ENCODE results near the gene KCTD12. TPM values are rescaled to one million over a fixed set of nuclear protein-coding genes. Genes with fewer than 3 reads are reported as not detected.

KCTD12 gene
- total and polyA plus RNA-seq, 2 donors (not counting 1 experiment from before 2014, with no cell fraction given) = 9.9 to 35.3 TPM

- DNase-seq (ENCODE audit: low read depth in 2 of 2) = no peak
- H3K4me2 ChIP-seq (ENCODE audit: extremely low read depth, insufficient read depth, low read length) = no peak overlapping the region
- no peaks in the 10 kb centered on the region for H3K36me3 ChIP-seq (ENCODE audit: control insufficient read depth, insufficient read depth, low read length)
- no peak overlapping the region for H2AFZ ChIP-seq (ENCODE audit: low read length)
- no peaks in the 10 kb centered on the region for H3K27me3 ChIP-seq (ENCODE audit: control insufficient read depth, insufficient read depth, low read length)
- H3K9me3 ChIP-seq (ENCODE audit: control insufficient read depth, insufficient read depth, low read depth, low read length) = no peaks in the 10 kb centered on the region
- no peak overlapping the region for H3K4me3 ChIP-seq (replicated peaks in 1 of 4; ENCODE audit: control extremely low read depth in 1 of 4, insufficient read depth in 1 of 4, low read depth in 3 of 4, low read length in 4 of 4)
- no peaks in the 10 kb centered on the region for H3K4me1 ChIP-seq (ENCODE audit: control insufficient read depth, extremely low read depth, insufficient read depth, low read length)
- TF ChIP-seq CTCF (conservative IDR thresholded peaks at IDR 0.05 in 1 of 2, IDR thresholded peaks at IDR 0.05 in 1 of 2; ENCODE audit: low read depth in 1 of 2, low read length in 2 of 2) (no peak), EZH2 (IDR thresholded peaks at IDR 0.05; ENCODE audit: low read length, missing control alignments) (no peak)
- no peak overlapping the region for H3K27ac ChIP-seq (ENCODE audit: insufficient read depth, low read length)
- H3K79me2 ChIP-seq (ENCODE audit: control insufficient read depth, insufficient read depth, low read length) = no peaks in the 10 kb centered on the region
- no peaks in the 10 kb centered on the region for H4K20me1 ChIP-seq (ENCODE audit: control insufficient read depth, extremely low read depth, insufficient read depth, low read length)
- H3K9ac ChIP-seq (ENCODE audit: insufficient read depth, low read length) = no peak overlapping the region
Observed at GRCh38 chr13:76863022-76863421, 23.2 kb downstream of the KCTD12 start.

GRCh38 chr13:76861859-76862258 is 24.3 kb downstream of the KCTD12 start:
- no peak overlapping the region for H3K9ac ChIP-seq (ENCODE audit: insufficient read depth, low read length)
- no peak overlapping the region for H3K4me2 ChIP-seq (ENCODE audit: extremely low read depth, insufficient read depth, low read length)
- DNase-seq (ENCODE audit: low read depth in 2 of 2) = no peak
- no peaks in the 10 kb centered on the region for H3K9me3 ChIP-seq (ENCODE audit: control insufficient read depth, insufficient read depth, low read depth, low read length)
- H3K36me3 ChIP-seq (ENCODE audit: control insufficient read depth, insufficient read depth, low read length) = no peaks in the 10 kb centered on the region
- no peaks in the 10 kb centered on the region for H4K20me1 ChIP-seq (ENCODE audit: control insufficient read depth, extremely low read depth, insufficient read depth, low read length)
- TF ChIP-seq EZH2 (IDR thresholded peaks at IDR 0.05; ENCODE audit: low read length, missing control alignments) = no peak
- TF ChIP-seq CTCF (conservative IDR thresholded peaks at IDR 0.05 in 1 of 2, IDR thresholded peaks at IDR 0.05 in 1 of 2; ENCODE audit: low read depth in 1 of 2, low read length in 2 of 2) = no peak
- H2AFZ ChIP-seq (ENCODE audit: low read length) = no peak overlapping the region
- no peaks in the 10 kb centered on the region for H3K4me1 ChIP-seq (ENCODE audit: control insufficient read depth, extremely low read depth, insufficient read depth, low read length)
- H3K27ac ChIP-seq (ENCODE audit: insufficient read depth, low read length) = no peak overlapping the region
- H3K79me2 ChIP-seq (ENCODE audit: control insufficient read depth, insufficient read depth, low read length) = no peaks in the 10 kb centered on the region
- no peaks in the 10 kb centered on the region for H3K27me3 ChIP-seq (ENCODE audit: control insufficient read depth, insufficient read depth, low read length)
- no peak overlapping the region for H3K4me3 ChIP-seq (replicated peaks in 1 of 4; ENCODE audit: control extremely low read depth in 1 of 4, insufficient read depth in 1 of 4, low read depth in 3 of 4, low read length in 4 of 4)

GRCh38 chr13:76860706-76861105 is 25.5 kb downstream of the KCTD12 start:
- no peak for DNase-seq (ENCODE audit: low read depth in 2 of 2)
- no peak overlapping the region for H3K4me3 ChIP-seq (replicated peaks in 1 of 4; ENCODE audit: control extremely low read depth in 1 of 4, insufficient read depth in 1 of 4, low read depth in 3 of 4, low read length in 4 of 4)
- H2AFZ ChIP-seq (ENCODE audit: low read length) = no peak overlapping the region

More at GRCh38 chr13:76860706-76861105, 25.5 kb downstream of the KCTD12 start:
- no peak overlapping the region for H3K27ac ChIP-seq (ENCODE audit: insufficient read depth, low read length)
- no peak overlapping the region for H3K9ac ChIP-seq (ENCODE audit: insufficient read depth, low read length)
- no peaks in the 10 kb centered on the region for H3K27me3 ChIP-seq (ENCODE audit: control insufficient read depth, insufficient read depth, low read length)
- no peaks in the 10 kb centered on the region for H3K36me3 ChIP-seq (ENCODE audit: control insufficient read depth, insufficient read depth, low read length)
- no peak overlapping the region for H3K4me2 ChIP-seq (ENCODE audit: extremely low read depth, insufficient read depth, low read length)
- H3K79me2 ChIP-seq (ENCODE audit: control insufficient read depth, insufficient read depth, low read length) = no peaks in the 10 kb centered on the region
- no peaks in the 10 kb centered on the region for H3K9me3 ChIP-seq (ENCODE audit: control insufficient read depth, insufficient read depth, low read depth, low read length)
- H4K20me1 ChIP-seq (ENCODE audit: control insufficient read depth, extremely low read depth, insufficient read depth, low read length) = no peaks in the 10 kb centered on the region
- no peak for TF ChIP-seq EZH2 (IDR thresholded peaks at IDR 0.05; ENCODE audit: low read length, missing control alignments)
- no peak for TF ChIP-seq CTCF (conservative IDR thresholded peaks at IDR 0.05 in 1 of 2, IDR thresholded peaks at IDR 0.05 in 1 of 2; ENCODE audit: low read depth in 1 of 2, low read length in 2 of 2)
- no peaks in the 10 kb centered on the region for H3K4me1 ChIP-seq (ENCODE audit: control insufficient read depth, extremely low read depth, insufficient read depth, low read length)

All from fibroblast of lung (primary cell).